HG02623 (cell line): ENCODE data around the gene GDAP2.

Experiments used
- ATAC-seq: cut with Tn5 transposase; IDR thresholded peaks from one replicate; pipeline ENCODE4 v1.9.1; 2021; ENCODE audit warnings: moderate library complexity; ENCODE audit not compliant: unreplicated experiment

The GDAP2 gene

DNA sequence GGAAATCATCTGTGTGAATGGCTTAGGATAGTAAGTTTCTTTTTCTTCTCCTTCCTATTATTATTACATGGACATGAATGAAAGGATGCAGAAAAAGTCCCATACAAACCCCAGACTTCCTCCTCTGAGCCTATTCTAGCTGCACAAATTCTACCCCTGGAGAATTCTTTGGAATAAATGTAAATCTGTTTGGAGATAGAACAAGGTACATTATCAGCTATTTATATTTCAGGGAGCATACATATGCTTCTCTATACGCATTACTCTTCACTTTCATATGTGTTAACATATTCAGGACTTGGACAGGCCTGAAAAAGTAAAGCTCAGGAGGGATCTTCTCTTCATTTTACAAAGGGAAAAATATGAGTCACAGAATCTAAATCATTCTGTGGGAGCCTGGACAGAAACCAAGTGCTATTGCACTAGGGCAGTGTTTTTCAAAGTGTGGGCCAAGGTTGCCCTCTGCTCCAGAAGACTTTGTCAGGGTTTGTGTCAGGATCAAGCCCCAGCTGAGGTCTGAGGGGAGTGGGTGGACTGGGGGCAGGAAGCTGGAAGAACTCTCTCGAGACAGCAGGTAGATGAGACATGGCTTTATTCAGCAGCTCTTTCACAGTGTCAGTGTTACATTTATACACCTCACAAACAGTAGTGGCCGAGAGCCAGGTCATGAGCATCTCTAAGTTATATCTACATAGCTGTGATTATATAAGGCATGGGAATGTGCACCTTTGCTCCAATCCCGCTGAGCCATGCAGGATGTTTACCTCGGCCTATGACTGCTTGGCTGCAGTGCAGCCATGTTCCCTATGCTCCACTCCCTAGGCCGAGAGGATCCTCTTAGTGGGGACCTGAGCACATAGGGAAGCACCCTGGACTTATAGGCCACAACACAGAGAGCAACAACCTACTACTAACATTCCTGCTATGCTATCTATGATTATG, 114.3 kb downstream of the GDAP2 start:
- no peak for ATAC-seq
